Measurements from ENCODE around the gene BAIAP2L2. TPM values are rescaled to one million over a fixed set of nuclear protein-coding genes. Genes with fewer than 3 reads are reported as not detected.

The BAIAP2L2 gene
- total and polyA plus RNA-seq, 2 donors (not counting 1 experiment from before 2014, with no cell fraction given), result 0.16 to 0.83 TPM

DNA sequence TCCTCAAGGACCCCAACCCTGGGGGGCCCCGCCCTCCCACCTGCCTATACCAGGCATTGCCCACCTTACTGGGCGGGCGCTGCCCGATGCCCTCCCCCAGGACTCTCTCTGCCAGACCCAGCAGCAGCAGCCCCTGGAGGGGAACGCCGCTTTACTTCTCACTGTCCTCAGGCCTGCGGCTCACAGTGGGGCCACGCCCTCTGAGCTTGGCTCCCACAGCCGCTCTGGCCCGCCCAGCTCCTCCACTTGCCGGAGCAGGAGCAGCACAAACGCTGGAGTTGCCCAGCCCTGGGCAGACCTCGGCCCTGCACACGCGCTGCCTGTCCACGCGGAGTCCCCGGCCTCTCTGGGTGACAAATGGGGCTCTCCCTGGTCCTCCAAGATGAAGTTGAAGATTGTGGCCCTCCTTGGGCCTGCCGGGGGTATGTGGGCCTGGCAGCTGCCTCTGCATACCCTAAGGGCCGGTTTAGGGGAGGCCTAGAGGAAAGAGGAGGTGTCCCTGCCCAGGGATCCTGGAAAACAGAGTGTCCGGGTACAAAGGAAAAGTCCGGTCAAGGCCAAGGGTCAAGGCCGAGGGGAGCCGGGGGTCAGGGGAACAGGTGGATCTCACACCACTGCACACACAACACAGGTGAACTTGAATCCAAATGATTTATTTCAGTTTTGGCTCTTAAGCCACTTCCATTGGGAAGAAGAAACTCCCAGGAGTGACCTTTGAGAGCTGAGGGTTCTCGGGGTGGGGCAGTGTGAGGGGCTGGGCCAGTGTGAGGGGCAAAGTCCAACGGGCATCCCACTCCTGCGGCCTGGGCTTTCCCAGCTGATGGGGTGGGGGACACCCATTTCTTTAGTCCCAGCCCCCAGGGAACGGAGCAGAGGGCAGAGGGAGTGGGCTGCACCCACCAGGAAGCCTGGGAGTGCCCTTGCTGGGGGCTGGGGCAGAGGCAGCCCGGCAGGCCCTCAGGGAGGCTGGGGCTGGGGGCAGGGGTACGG is 674 bp upstream of the BAIAP2L2 start:
- Histone ChIP-seq H3K27me3 (ENCODE audit: control insufficient read depth, insufficient read depth, low read length) (no peaks in the 10 kb centered on the region), H3K4me1 (ENCODE audit: control insufficient read depth, extremely low read depth, insufficient read depth, low read length) (no peaks in the 10 kb centered on the region), H3K79me2 (ENCODE audit: control insufficient read depth, insufficient read depth, low read length) (no peaks in the 10 kb centered on the region), H3K4me2 (ENCODE audit: extremely low read depth, insufficient read depth, low read length) (no peak overlapping the region), H3K36me3 (ENCODE audit: control insufficient read depth, insufficient read depth, low read length) (no peaks in the 10 kb centered on the region), H2AFZ (ENCODE audit: low read length) (no peak overlapping the region), H3K9me3 (ENCODE audit: control insufficient read depth, insufficient read depth, low read depth, low read length) (no peaks in the 10 kb centered on the region), H3K9ac (ENCODE audit: insufficient read depth, low read length) (no peak overlapping the region), H3K4me3 (replicated peaks in 1 of 4; ENCODE audit: control extremely low read depth in 1 of 4, insufficient read depth in 1 of 4, low read depth in 3 of 4, low read length in 4 of 4) (no peak overlapping the region), H3K27ac (ENCODE audit: insufficient read depth, low read length) (no peak overlapping the region), H4K20me1 (ENCODE audit: control insufficient read depth, extremely low read depth, insufficient read depth, low read length) (no peaks in the 10 kb centered on the region)
- no peak for TF ChIP-seq EZH2 (IDR thresholded peaks at IDR 0.05; ENCODE audit: low read length, missing control alignments)
- TF ChIP-seq, protein P1, sequence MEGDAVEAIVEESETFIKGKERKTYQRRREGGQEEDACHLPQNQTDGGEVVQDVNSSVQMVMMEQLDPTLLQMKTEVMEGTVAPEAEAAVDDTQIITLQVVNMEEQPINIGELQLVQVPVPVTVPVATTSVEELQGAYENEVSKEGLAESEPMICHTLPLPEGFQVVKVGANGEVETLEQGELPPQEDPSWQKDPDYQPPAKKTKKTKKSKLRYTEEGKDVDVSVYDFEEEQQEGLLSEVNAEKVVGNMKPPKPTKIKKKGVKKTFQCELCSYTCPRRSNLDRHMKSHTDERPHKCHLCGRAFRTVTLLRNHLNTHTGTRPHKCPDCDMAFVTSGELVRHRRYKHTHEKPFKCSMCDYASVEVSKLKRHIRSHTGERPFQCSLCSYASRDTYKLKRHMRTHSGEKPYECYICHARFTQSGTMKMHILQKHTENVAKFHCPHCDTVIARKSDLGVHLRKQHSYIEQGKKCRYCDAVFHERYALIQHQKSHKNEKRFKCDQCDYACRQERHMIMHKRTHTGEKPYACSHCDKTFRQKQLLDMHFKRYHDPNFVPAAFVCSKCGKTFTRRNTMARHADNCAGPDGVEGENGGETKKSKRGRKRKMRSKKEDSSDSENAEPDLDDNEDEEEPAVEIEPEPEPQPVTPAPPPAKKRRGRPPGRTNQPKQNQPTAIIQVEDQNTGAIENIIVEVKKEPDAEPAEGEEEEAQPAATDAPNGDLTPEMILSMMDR (conservative IDR thresholded peaks at IDR 0.05 in 1 of 2, IDR thresholded peaks at IDR 0.05 in 1 of 2; ENCODE audit: low read depth in 1 of 2, low read length in 2 of 2), result no peak
- no peak for DNase-seq (ENCODE audit: low read depth in 2 of 2)

GRCh38 chr22:38109371-38110001 is 998 bp downstream of the BAIAP2L2 start:
- Histone ChIP-seq H3K27ac (ENCODE audit: insufficient read depth, low read length) (no peak overlapping the region), H3K79me2 (ENCODE audit: control insufficient read depth, insufficient read depth, low read length) (no peaks in the 10 kb centered on the region), H3K9ac (ENCODE audit: insufficient read depth, low read length) (no peak overlapping the region), H3K4me1 (ENCODE audit: control insufficient read depth, extremely low read depth, insufficient read depth, low read length) (no peaks in the 10 kb centered on the region), H2AFZ (ENCODE audit: low read length) (no peak overlapping the region), H4K20me1 (ENCODE audit: control insufficient read depth, extremely low read depth, insufficient read depth, low read length) (no peaks in the 10 kb centered on the region), H3K4me2 (ENCODE audit: extremely low read depth, insufficient read depth, low read length) (no peak overlapping the region), H3K4me3 (replicated peaks in 1 of 4; ENCODE audit: control extremely low read depth in 1 of 4, insufficient read depth in 1 of 4, low read depth in 3 of 4, low read length in 4 of 4) (no peak overlapping the region), H3K9me3 (ENCODE audit: control insufficient read depth, insufficient read depth, low read depth, low read length) (no peaks in the 10 kb centered on the region), H3K27me3 (ENCODE audit: control insufficient read depth, insufficient read depth, low read length) (no peaks in the 10 kb centered on the region), H3K36me3 (ENCODE audit: control insufficient read depth, insufficient read depth, low read length) (no peaks in the 10 kb centered on the region)
- TF ChIP-seq, protein P1 (conservative IDR thresholded peaks at IDR 0.05 in 1 of 2, IDR thresholded peaks at IDR 0.05 in 1 of 2; ENCODE audit: low read depth in 1 of 2, low read length in 2 of 2), result no peak
- no peak for TF ChIP-seq EZH2 (IDR thresholded peaks at IDR 0.05; ENCODE audit: low read length, missing control alignments)
- no peak for DNase-seq (ENCODE audit: low read depth in 2 of 2)

GRCh38 chr22:38108561-38109319 is 1.7 kb downstream of the BAIAP2L2 start:
- TF ChIP-seq, protein P1 (conservative IDR thresholded peaks at IDR 0.05 in 1 of 2, IDR thresholded peaks at IDR 0.05 in 1 of 2; ENCODE audit: low read depth in 1 of 2, low read length in 2 of 2), result no peak
- no peak for TF ChIP-seq EZH2 (IDR thresholded peaks at IDR 0.05; ENCODE audit: low read length, missing control alignments)
- Histone ChIP-seq H3K79me2 (ENCODE audit: control insufficient read depth, insufficient read depth, low read length) (no peaks in the 10 kb centered on the region), H3K4me2 (ENCODE audit: extremely low read depth, insufficient read depth, low read length) (no peak overlapping the region), H3K36me3 (ENCODE audit: control insufficient read depth, insufficient read depth, low read length) (no peaks in the 10 kb centered on the region), H2AFZ (ENCODE audit: low read length) (no peak overlapping the region), H3K9ac (ENCODE audit: insufficient read depth, low read length) (no peak overlapping the region), H3K4me1 (ENCODE audit: control insufficient read depth, extremely low read depth, insufficient read depth, low read length) (no peaks in the 10 kb centered on the region), H4K20me1 (ENCODE audit: control insufficient read depth, extremely low read depth, insufficient read depth, low read length) (no peaks in the 10 kb centered on the region), H3K27me3 (ENCODE audit: control insufficient read depth, insufficient read depth, low read length) (no peaks in the 10 kb centered on the region), H3K4me3 (replicated peaks in 1 of 4; ENCODE audit: control extremely low read depth in 1 of 4, insufficient read depth in 1 of 4, low read depth in 3 of 4, low read length in 4 of 4) (no peak overlapping the region), H3K9me3 (ENCODE audit: control insufficient read depth, insufficient read depth, low read depth, low read length) (no peaks in the 10 kb centered on the region), H3K27ac (ENCODE audit: insufficient read depth, low read length) (no peak overlapping the region)
- no peak for DNase-seq (ENCODE audit: low read depth in 2 of 2)

Measured in fibroblast of lung (primary cell).